Fibroblast of skin of back (primary cell): ENCODE measurements around the gene GPR160.

Experiments used
- DNase-seq: peaks from one replicate; pipeline ENCODE4 v3.0.0-alpha.2; 2013

Gene GPR160

GRCh38 chr3:170064108-170064507 is 26.3 kb downstream of the GPR160 start:
- no peak for DNase-seq

GRCh38 chr3:170075441-170076091 is 37.8 kb downstream of the GPR160 start:
- no peak for DNase-seq

GRCh38 chr3:170076715-170077238 is 39.0 kb downstream of the GPR160 start:
- peak; percentile 51 for DNase-seq

- no peak for DNase-seq
Observed at GRCh38 chr3:170077361-170077760, 39.6 kb downstream of the GPR160 start.

- no peak for DNase-seq
Observed at GRCh38 chr3:170078620-170079281, 41.0 kb downstream of the GPR160 start.

- DNase-seq: no peak
Observed at GRCh38 chr3:170079536-170080165, 41.9 kb downstream of the GPR160 start.

- DNase-seq: no peak
Observed at GRCh38 chr3:170080605-170081004, 42.8 kb downstream of the GPR160 start.

GRCh38 chr3:170081079-170081741 is 43.4 kb downstream of the GPR160 start:
- DNase-seq: peak; percentile 58

- no peak for DNase-seq
Observed at GRCh38 chr3:170083343-170083742, 45.5 kb downstream of the GPR160 start.

GRCh38 chr3:170085396-170085795 is 47.6 kb downstream of the GPR160 start:
- no peak for DNase-seq

- no peak for DNase-seq
Observed at GRCh38 chr3:170089862-170090600, 52.2 kb downstream of the GPR160 start.

- DNase-seq: no peak
Observed at GRCh38 chr3:170090601-170090981, 52.8 kb downstream of the GPR160 start.

GRCh38 chr3:170092907-170093306 is 55.1 kb downstream of the GPR160 start:
- no peak for DNase-seq

GRCh38 chr3:170095771-170096170 is 58.0 kb downstream of the GPR160 start:
- no peak for DNase-seq

GRCh38 chr3:170096342-170096741 is 58.5 kb downstream of the GPR160 start:
- DNase-seq: no peak

GRCh38 chr3:170098753-170099152 is 61.0 kb downstream of the GPR160 start:
- DNase-seq: no peak

GRCh38 chr3:170100944-170101343 is 63.1 kb downstream of the GPR160 start:
- DNase-seq: no peak

GRCh38 chr3:170102431-170102830 is 64.6 kb downstream of the GPR160 start:
- DNase-seq: no peak

GRCh38 chr3:170107941-170108340 is 70.1 kb downstream of the GPR160 start:
- DNase-seq: no peak

- DNase-seq: no peak
Observed at GRCh38 chr3:170108955-170109354, 71.2 kb downstream of the GPR160 start.

GRCh38 chr3:170109579-170110293 is 71.9 kb downstream of the GPR160 start:
- no peak for DNase-seq
